ENCODE data around the gene CDH24. TPM values are rescaled to one million over a fixed set of nuclear protein-coding genes. Genes with fewer than 3 reads are reported as not detected.

Gene CDH24
- total RNA-seq, 2 experiments from 2014 or later, result 0.51 to 1.5 TPM

GRCh38 chr14:23023022-23023794, 34.1 kb downstream of the CDH24 start:
- POLR2A ChIA-PET, result interaction anchor here (0.6 to 1.9 kb wide), 9 partner anchors 11 to 459 kb away, joined by 3 to 9 read pairs (median 3); partner anchors contain the start of gene PSMB5
- no peaks in the 10 kb centered on the region for H3K9me3 ChIP-seq (ENCODE audit: low read length)
- CTCF ChIA-PET (ENCODE audit: unreplicated experiment), result no interaction called here
- no peak overlapping the region for H3K4me2 ChIP-seq (ENCODE audit: low read length)
- DNase-seq (ENCODE audit: low spot score), result no peak
- H3K27ac ChIP-seq (ENCODE audit: low read depth, low read length, poor library complexity, severe bottlenecking), result no peak overlapping the region
- no TSS peak for BruUV-seq (replicated peaks)
- no peak overlapping the region for H2AFZ ChIP-seq (ENCODE audit: low read length)
- intact Hi-C loops (cut with micrococcal nuclease; ENCODE audit: unreplicated experiment), result no loop called here
- H4K20me1 ChIP-seq (ENCODE audit: insufficient read depth, low read length), result no peaks in the 10 kb centered on the region
- no peak overlapping the region for H3K4me3 ChIP-seq (ENCODE audit: low read depth, low read length, poor library complexity, severe bottlenecking)
- H3K36me3 ChIP-seq (ENCODE audit: insufficient read depth, low read length), result peaks cover 29% of the 10 kb centered on the region
- H3K4me1 ChIP-seq (ENCODE audit: insufficient read depth, low read length, poor library complexity, severe bottlenecking), result no peaks in the 10 kb centered on the region
- no peaks in the 10 kb centered on the region for H3K9me2 ChIP-seq (ENCODE audit: insufficient read depth, low read length)
- peaks cover 1% of the 10 kb centered on the region; the same call in 1 of the 2 replicates for H3K79me2 ChIP-seq (ENCODE audit: insufficient read depth, low read depth, low read length)
- no peak for TF ChIP-seq EZH2phosphoT487 (IDR thresholded peaks at IDR 0.05; ENCODE audit: borderline replicate concordance, low read depth, low read length)
- TF ChIP-seq CTCF (conservative IDR thresholded peaks at IDR 0.05; ENCODE audit: low read length), result no peak

GRCh38 chr14:23021889-23022442, 35.4 kb downstream of the CDH24 start:
- CTCF ChIA-PET (ENCODE audit: unreplicated experiment), result interaction anchor here (0.6 kb wide), 1 partner anchor 36 kb away, joined by 8 read pairs; no protein-coding TSS in a partner anchor
- Histone ChIP-seq H3K79me2 (ENCODE audit: insufficient read depth, low read depth, low read length) (no peaks in the 10 kb centered on the region), H4K20me1 (ENCODE audit: insufficient read depth, low read length) (no peaks in the 10 kb centered on the region), H3K9me2 (ENCODE audit: insufficient read depth, low read length) (no peaks in the 10 kb centered on the region), H3K9me3 (ENCODE audit: low read length) (no peaks in the 10 kb centered on the region), H3K27ac (ENCODE audit: low read depth, low read length, poor library complexity, severe bottlenecking) (no peak overlapping the region), H3K4me2 (ENCODE audit: low read length) (no peak overlapping the region), H3K4me3 (ENCODE audit: low read depth, low read length, poor library complexity, severe bottlenecking) (no peak overlapping the region), H3K36me3 (ENCODE audit: insufficient read depth, low read length) (peaks cover 21% of the 10 kb centered on the region), H2AFZ (ENCODE audit: low read length) (no peak overlapping the region), H3K4me1 (ENCODE audit: insufficient read depth, low read length, poor library complexity, severe bottlenecking) (no peaks in the 10 kb centered on the region)
- DNase-seq (ENCODE audit: low spot score), result no peak
- BruUV-seq (replicated peaks), result no TSS peak
- TF ChIP-seq CTCF (conservative IDR thresholded peaks at IDR 0.05; ENCODE audit: low read length) (no peak), EZH2phosphoT487 (IDR thresholded peaks at IDR 0.05; ENCODE audit: borderline replicate concordance, low read depth, low read length) (no peak)
- intact Hi-C loops (cut with micrococcal nuclease; ENCODE audit: unreplicated experiment), result no loop called here
- POLR2A ChIA-PET, result interaction anchor here (0.8 kb wide), 1 partner anchor 12 kb away, joined by 3 read pairs; no protein-coding TSS in a partner anchor

- H3K79me2 ChIP-seq (ENCODE audit: insufficient read depth, low read depth, low read length), result no peaks in the 10 kb centered on the region
- peaks cover 20% of the 10 kb centered on the region for H3K36me3 ChIP-seq (ENCODE audit: insufficient read depth, low read length)
- DNase-seq (ENCODE audit: low spot score), result no peak
- H3K4me1 ChIP-seq (ENCODE audit: insufficient read depth, low read length, poor library complexity, severe bottlenecking), result no peaks in the 10 kb centered on the region
- H4K20me1 ChIP-seq (ENCODE audit: insufficient read depth, low read length), result no peaks in the 10 kb centered on the region
- TF ChIP-seq EZH2phosphoT487 (IDR thresholded peaks at IDR 0.05; ENCODE audit: borderline replicate concordance, low read depth, low read length) (no peak), CTCF (conservative IDR thresholded peaks at IDR 0.05; ENCODE audit: low read length) (no peak)
- H3K27ac ChIP-seq (ENCODE audit: low read depth, low read length, poor library complexity, severe bottlenecking), result no peak overlapping the region
- H3K4me3 ChIP-seq (ENCODE audit: low read depth, low read length, poor library complexity, severe bottlenecking), result no peak overlapping the region
- H3K4me2 ChIP-seq (ENCODE audit: low read length), result no peak overlapping the region
- no peak overlapping the region for H2AFZ ChIP-seq (ENCODE audit: low read length)
- no TSS peak for BruUV-seq (replicated peaks)
- H3K9me2 ChIP-seq (ENCODE audit: insufficient read depth, low read length), result no peaks in the 10 kb centered on the region
- POLR2A ChIA-PET, result no interaction called here
- intact Hi-C loops (cut with micrococcal nuclease; ENCODE audit: unreplicated experiment), result no loop called here
- CTCF ChIA-PET (ENCODE audit: unreplicated experiment), result interaction anchor here (0.6 kb wide), 1 partner anchor 35 kb away, joined by 8 read pairs; no protein-coding TSS in a partner anchor
- H3K9me3 ChIP-seq (ENCODE audit: low read length), result no peaks in the 10 kb centered on the region
Measured at GRCh38 chr14:23021434-23021833, 35.9 kb downstream of the CDH24 start.

All from OCI-LY7 (cell line).